SU-DHL-6 (cell line): Measurements from ENCODE around the gene TSGA10IP.

ENCODE experiments used
- H2AFZ ChIP-seq: fragments of 200-600 bp; sonication (generic); 2 replicates; pipeline ENCODE4 v1.6.1; 2014; ENCODE audit warnings: low read depth, mild to moderate bottlenecking, moderate library complexity, mixed read lengths, antibody characterized with exemption, low read length; ENCODE audit not compliant: severe bottlenecking
- H3F3A ChIP-seq: fragments of 200-600 bp; shearing (Covaris generic); 2 replicates; pipeline ENCODE4 v1.6.0; 2016; ENCODE audit warnings: antibody characterized with exemption, mild to moderate bottlenecking; ENCODE audit not compliant: insufficient read depth
- H3K27ac ChIP-seq: fragments of 200-600 bp; sonication (generic); 2 replicates; pipeline ENCODE4 v1.5.1; 2016; ENCODE audit warnings: low read depth, mild to moderate bottlenecking, low read length, moderate library complexity, mixed read lengths
- H3K27me3 ChIP-seq: fragments of 200-600 bp; sonication (generic), shearing (Covaris generic); 2 replicates; pipeline ENCODE4 v1.6.0; 2014; ENCODE audit warnings: mild to moderate bottlenecking, low read length
- H3K36me3 ChIP-seq: fragments of 200-600 bp; sonication (generic); 2 replicates; pipeline ENCODE4 v1.6.1; 2014; ENCODE audit warnings: mild to moderate bottlenecking, low read length, mixed read lengths
- H3K4me2 ChIP-seq: fragments of 300-600, 200-600 bp; shearing (Covaris generic), sonication (generic); 2 replicates; pipeline ENCODE4 v1.6.0; 2014; ENCODE audit warnings: low read length, low read depth, mild to moderate bottlenecking; ENCODE audit not compliant: poor library complexity, severe bottlenecking
- H3K4me3 ChIP-seq: fragments of 200-600 bp; sonication (generic); 2 replicates; pipeline ENCODE4 v1.5.1; 2014; ENCODE audit warnings: antibody characterized with exemption, low read length, mild to moderate bottlenecking, mixed read lengths; ENCODE audit not compliant: insufficient read depth, poor library complexity, severe bottlenecking
- H3K79me2 ChIP-seq: fragments of 200-600 bp; sonication (generic); 2 replicates; pipeline ENCODE4 v1.6.1; 2014; ENCODE audit warnings: mild to moderate bottlenecking, low read length, moderate library complexity; ENCODE audit not compliant: insufficient read depth
- H3K9ac ChIP-seq: fragments of 200-600 bp; sonication (generic); 2 replicates; pipeline ENCODE4 v1.7.0; 2014; ENCODE audit warnings: mild to moderate bottlenecking, low read length
- H3K9me2 ChIP-seq: fragments of 200-600 bp; sonication (generic); replicated peaks from 2 replicates; pipeline ENCODE4 v1.6.1; 2014; ENCODE audit warnings: low read length; ENCODE audit not compliant: insufficient read depth
- H3K9me3 ChIP-seq: fragments of 200-600 bp; sonication (generic); 2 replicates; pipeline ENCODE4 v1.6.1; 2014; ENCODE audit warnings: low read length, mixed read lengths; ENCODE audit not compliant: insufficient read depth
- H4K20me1 ChIP-seq: fragments of 200-600 bp; sonication (generic); 2 replicates; pipeline ENCODE4 v1.6.1; 2014; ENCODE audit warnings: low read depth, mild to moderate bottlenecking, antibody characterized with exemption, low read length, moderate library complexity, mixed read lengths
- CTCF ChIP-seq: fragments of 200-600 bp; sonication (generic); IDR thresholded peaks from one replicate; pipeline ENCODE4 v1.5.1; 2017; ENCODE audit warnings: antibody characterized with exemption, mild to moderate bottlenecking, low read length, moderate library complexity; ENCODE audit not compliant: insufficient read depth, poor library complexity, severe bottlenecking
- EZH2phosphoT487 ChIP-seq: fragments of 200-600 bp; sonication (generic), shearing (Covaris generic); conservative IDR thresholded peaks from 2 replicates; pipeline ENCODE4 v1.6.1; 2018; ENCODE audit warnings: mild to moderate bottlenecking, antibody characterized with exemption, low read length, moderate library complexity, mixed read lengths

The TSGA10IP gene

GRCh38 chr11:65915821-65916251, 29.4 kb upstream of the TSGA10IP start:
- Histone ChIP-seq H3K79me2 (no peaks in the 10 kb centered on the region), H3K4me2 (no peak overlapping the region), H3K27ac (no peak overlapping the region), H3K9ac (no peak overlapping the region), H3K36me3 (no peaks in the 10 kb centered on the region), H3F3A (no peaks in the 10 kb centered on the region), H3K4me3 (no peak overlapping the region), H3K27me3 (no peaks in the 10 kb centered on the region), H3K9me3 (no peaks in the 10 kb centered on the region), H2AFZ (no peak overlapping the region), H3K9me2 (no peaks in the 10 kb centered on the region), H4K20me1 (no peaks in the 10 kb centered on the region)
- TF ChIP-seq EZH2phosphoT487 (no peak), CTCF (no peak)

DNA sequence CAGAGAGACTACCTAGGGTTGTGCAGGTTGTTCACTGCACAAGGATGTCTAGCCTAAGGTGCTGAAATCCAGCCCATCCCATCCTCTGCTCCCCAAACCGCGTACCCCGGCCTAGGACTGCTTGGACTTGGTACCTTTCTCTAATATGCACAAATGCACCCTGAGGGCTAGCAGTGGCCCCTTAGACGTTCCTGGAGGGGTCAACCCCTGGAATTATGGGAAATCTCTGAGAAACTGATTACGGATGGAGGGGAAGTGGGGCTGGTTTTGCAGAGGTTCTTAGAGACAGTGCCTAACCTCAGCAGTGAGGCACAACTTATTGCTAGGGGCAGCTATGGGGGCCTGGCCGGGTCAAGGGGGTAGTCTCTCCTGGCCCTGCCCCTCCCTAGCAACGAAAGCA, 28.9 kb upstream of the TSGA10IP start:
- Histone ChIP-seq H3K4me3 (no peak overlapping the region), H2AFZ (no peak overlapping the region), H4K20me1 (no peaks in the 10 kb centered on the region), H3K27me3 (no peaks in the 10 kb centered on the region), H3K9me3 (no peaks in the 10 kb centered on the region), H3K4me2 (no peak overlapping the region), H3K36me3 (no peaks in the 10 kb centered on the region), H3K9me2 (no peaks in the 10 kb centered on the region), H3K9ac (no peak overlapping the region), H3K27ac (no peak overlapping the region), H3K79me2 (no peaks in the 10 kb centered on the region), H3F3A (no peaks in the 10 kb centered on the region)
- no peak for TF ChIP-seq EZH2phosphoT487
- no peak for TF ChIP-seq CTCF

- Histone ChIP-seq H3K27ac (no peak overlapping the region), H3K79me2 (no peaks in the 10 kb centered on the region), H3K27me3 (no peaks in the 10 kb centered on the region), H3K9me2 (no peaks in the 10 kb centered on the region), H3F3A (no peaks in the 10 kb centered on the region), H2AFZ (no peak overlapping the region), H3K9ac (no peak overlapping the region), H3K4me3 (no peak overlapping the region), H3K9me3 (no peaks in the 10 kb centered on the region), H3K36me3 (no peaks in the 10 kb centered on the region), H4K20me1 (no peaks in the 10 kb centered on the region), H3K4me2 (no peak overlapping the region)
- TF ChIP-seq EZH2phosphoT487 (no peak), CTCF (no peak)
Observed at GRCh38 chr11:65917077-65917433, 28.2 kb upstream of the TSGA10IP start.
